Measurements from ENCODE around the gene CYB5R2. TPM values are rescaled to one million over a fixed set of nuclear protein-coding genes. Genes with fewer than 3 reads are reported as not detected.

The CYB5R2 gene
- total RNA-seq, 3 donors from 2014 or later (not counting 1 experiment from before 2014, with no cell fraction given): 0.31 to 1.2 (median 0.55) TPM

Other genes with a start within 250 kb of the CYB5R2 start
- gene OLFML1, start 188.0 kb downstream of the CYB5R2 start, total RNA-seq: not detected
- 10 to 100 TPM; 15.1 to 23.7 (median 23.1) TPM for gene PPFIBP2, start 159.5 kb downstream of the CYB5R2 start, total RNA-seq
- gene OVCH2, start 33.0 kb upstream of the CYB5R2 start, total RNA-seq: not detected
- gene OR5P2, start 123.4 kb upstream of the CYB5R2 start, total RNA-seq: not detected
- gene OR5P3, start 157.3 kb upstream of the CYB5R2 start, total RNA-seq: not detected

Measured in natural killer cell (primary cell).